Measurements from ENCODE around the gene PPP1R13L. TPM values are rescaled to one million over a fixed set of nuclear protein-coding genes. Genes with fewer than 3 reads are reported as not detected.

The PPP1R13L gene
- total and polyA plus RNA-seq, 2 donors (not counting 1 experiment from before 2014, with no cell fraction given): 3.0 to 5.8 TPM

DNA sequence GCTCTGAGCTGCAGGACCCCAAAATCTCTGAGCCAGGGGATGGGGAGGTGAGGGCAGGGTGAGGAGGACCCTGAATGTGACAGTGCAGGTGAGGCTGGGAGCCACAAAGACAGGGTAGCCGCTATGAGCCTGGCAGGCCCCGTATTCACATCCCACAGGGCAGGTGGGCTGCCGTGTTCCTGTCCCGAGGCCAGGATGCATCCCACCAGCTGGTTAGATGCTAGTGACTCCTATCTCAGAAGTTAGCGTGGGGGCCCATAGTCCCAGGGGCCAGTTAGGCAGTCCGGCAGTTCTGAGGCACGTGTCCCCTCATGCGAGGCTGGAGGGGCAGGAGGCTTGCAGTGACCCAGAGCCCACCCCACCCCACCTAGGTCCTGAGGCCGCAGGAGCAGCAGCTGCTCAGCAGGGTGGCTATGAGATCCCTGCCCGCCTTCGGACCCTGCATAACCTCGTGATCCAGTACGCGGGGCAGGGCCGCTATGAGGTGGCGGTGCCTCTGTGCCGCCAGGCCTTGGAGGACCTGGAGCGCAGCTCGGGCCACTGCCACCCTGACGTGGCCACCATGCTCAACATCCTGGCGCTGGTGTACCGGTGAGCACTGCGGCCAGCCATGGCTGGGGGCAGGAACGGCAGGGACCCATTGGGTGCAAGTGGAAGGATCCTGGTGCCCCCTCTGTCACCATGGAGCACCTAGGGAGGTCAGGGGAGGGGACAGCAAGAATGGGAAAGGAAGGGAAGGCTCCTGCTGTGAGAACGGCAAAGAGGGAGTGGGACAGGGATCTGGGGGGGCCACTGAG lies 57.1 kb downstream of the PPP1R13L start:
- no peak overlapping the region for H3K9ac ChIP-seq (ENCODE audit: insufficient read depth, low read length)
- no peak overlapping the region for H2AFZ ChIP-seq (ENCODE audit: low read length)
- no peaks in the 10 kb centered on the region for H4K20me1 ChIP-seq (ENCODE audit: control insufficient read depth, extremely low read depth, insufficient read depth, low read length)
- H3K4me1 ChIP-seq (ENCODE audit: control insufficient read depth, extremely low read depth, insufficient read depth, low read length): no peaks in the 10 kb centered on the region
- H3K27ac ChIP-seq (ENCODE audit: insufficient read depth, low read length): no peak overlapping the region
- no peak overlapping the region for H3K4me3 ChIP-seq (replicated peaks in 1 of 4; ENCODE audit: control extremely low read depth in 1 of 4, insufficient read depth in 1 of 4, low read depth in 3 of 4, low read length in 4 of 4)
- no peak for DNase-seq (ENCODE audit: low read depth in 2 of 2)
- peaks cover 15% of the 10 kb centered on the region for H3K36me3 ChIP-seq (ENCODE audit: control insufficient read depth, insufficient read depth, low read length)
- TF ChIP-seq CTCF (conservative IDR thresholded peaks at IDR 0.05 in 1 of 2, IDR thresholded peaks at IDR 0.05 in 1 of 2; ENCODE audit: low read depth in 1 of 2, low read length in 2 of 2) (no peak), EZH2 (IDR thresholded peaks at IDR 0.05; ENCODE audit: low read length, missing control alignments) (no peak)
- no peaks in the 10 kb centered on the region for H3K79me2 ChIP-seq (ENCODE audit: control insufficient read depth, insufficient read depth, low read length)
- no peaks in the 10 kb centered on the region for H3K9me3 ChIP-seq (ENCODE audit: control insufficient read depth, insufficient read depth, low read depth, low read length)
- no peak overlapping the region for H3K4me2 ChIP-seq (ENCODE audit: extremely low read depth, insufficient read depth, low read length)
- H3K27me3 ChIP-seq (ENCODE audit: control insufficient read depth, insufficient read depth, low read length): peaks cover 1% of the 10 kb centered on the region

DNA sequence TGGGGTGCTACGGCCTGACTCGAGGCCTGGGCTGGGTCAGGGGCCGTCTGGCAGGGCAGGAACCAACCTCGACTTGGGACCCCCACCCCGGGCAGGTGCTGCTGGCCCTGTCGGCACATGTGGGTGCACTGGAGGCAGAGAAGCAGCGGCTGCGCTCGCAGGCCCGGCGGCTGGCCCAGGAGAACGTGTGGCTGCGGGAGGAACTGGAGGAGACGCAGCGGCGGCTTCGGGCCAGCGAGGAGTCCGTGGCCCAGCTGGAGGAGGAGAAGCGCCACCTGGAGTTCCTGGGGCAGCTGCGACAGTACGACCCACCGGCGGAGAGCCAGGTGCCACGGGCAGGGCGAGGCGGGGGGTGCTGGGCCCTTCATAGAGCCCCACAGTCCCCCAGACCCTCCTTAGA lies 58.4 kb downstream of the PPP1R13L start:
- no peak for DNase-seq (ENCODE audit: low read depth in 2 of 2)
- H2AFZ ChIP-seq (ENCODE audit: low read length): no peak overlapping the region
- H3K36me3 ChIP-seq (ENCODE audit: control insufficient read depth, insufficient read depth, low read length): peaks cover 8% of the 10 kb centered on the region
- H3K4me3 ChIP-seq (replicated peaks in 1 of 4; ENCODE audit: control extremely low read depth in 1 of 4, insufficient read depth in 1 of 4, low read depth in 3 of 4, low read length in 4 of 4): no peak overlapping the region
- H3K4me1 ChIP-seq (ENCODE audit: control insufficient read depth, extremely low read depth, insufficient read depth, low read length): no peaks in the 10 kb centered on the region
- no peak for TF ChIP-seq EZH2 (IDR thresholded peaks at IDR 0.05; ENCODE audit: low read length, missing control alignments)
- TF ChIP-seq CTCF (conservative IDR thresholded peaks at IDR 0.05 in 1 of 2, IDR thresholded peaks at IDR 0.05 in 1 of 2; ENCODE audit: low read depth in 1 of 2, low read length in 2 of 2): no peak
- H3K9me3 ChIP-seq (ENCODE audit: control insufficient read depth, insufficient read depth, low read depth, low read length): no peaks in the 10 kb centered on the region
- H3K27me3 ChIP-seq (ENCODE audit: control insufficient read depth, insufficient read depth, low read length): peaks cover 9% of the 10 kb centered on the region
- H3K27ac ChIP-seq (ENCODE audit: insufficient read depth, low read length): no peak overlapping the region
- no peaks in the 10 kb centered on the region for H3K79me2 ChIP-seq (ENCODE audit: control insufficient read depth, insufficient read depth, low read length)
- H3K4me2 ChIP-seq (ENCODE audit: extremely low read depth, insufficient read depth, low read length): no peak overlapping the region
- no peak overlapping the region for H3K9ac ChIP-seq (ENCODE audit: insufficient read depth, low read length)
- no peaks in the 10 kb centered on the region for H4K20me1 ChIP-seq (ENCODE audit: control insufficient read depth, extremely low read depth, insufficient read depth, low read length)

DNA sequence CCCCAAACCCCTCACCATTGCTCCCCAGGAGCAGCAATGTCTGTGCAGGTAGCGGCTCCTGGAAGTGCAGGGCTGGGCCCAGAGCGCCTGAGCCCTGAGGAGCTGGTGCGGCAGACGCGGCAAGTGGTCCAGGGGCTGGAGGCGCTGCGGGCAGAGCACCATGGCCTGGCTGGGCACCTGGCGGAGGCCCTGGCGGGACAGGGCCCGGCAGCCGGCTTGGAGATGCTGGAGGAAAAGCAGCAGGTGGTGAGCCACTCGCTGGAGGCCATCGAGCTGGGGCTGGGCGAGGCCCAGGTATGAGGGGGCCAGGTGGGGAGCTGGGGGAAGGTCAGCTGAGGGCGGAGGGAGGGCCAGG lies 59.4 kb downstream of the PPP1R13L start:
- Histone ChIP-seq H3K9ac (ENCODE audit: insufficient read depth, low read length) (no peak overlapping the region), H4K20me1 (ENCODE audit: control insufficient read depth, extremely low read depth, insufficient read depth, low read length) (no peaks in the 10 kb centered on the region), H3K79me2 (ENCODE audit: control insufficient read depth, insufficient read depth, low read length) (no peaks in the 10 kb centered on the region), H3K27ac (ENCODE audit: insufficient read depth, low read length) (no peak overlapping the region), H3K9me3 (ENCODE audit: control insufficient read depth, insufficient read depth, low read depth, low read length) (no peaks in the 10 kb centered on the region), H3K36me3 (ENCODE audit: control insufficient read depth, insufficient read depth, low read length) (peaks cover 4% of the 10 kb centered on the region), H2AFZ (ENCODE audit: low read length) (no peak overlapping the region), H3K4me3 (replicated peaks in 1 of 4; ENCODE audit: control extremely low read depth in 1 of 4, insufficient read depth in 1 of 4, low read depth in 3 of 4, low read length in 4 of 4) (no peak overlapping the region), H3K4me1 (ENCODE audit: control insufficient read depth, extremely low read depth, insufficient read depth, low read length) (no peaks in the 10 kb centered on the region), H3K4me2 (ENCODE audit: extremely low read depth, insufficient read depth, low read length) (no peak overlapping the region), H3K27me3 (ENCODE audit: control insufficient read depth, insufficient read depth, low read length) (peaks cover 9% of the 10 kb centered on the region)
- DNase-seq (ENCODE audit: low read depth in 2 of 2): no peak
- no peak for TF ChIP-seq EZH2 (IDR thresholded peaks at IDR 0.05; ENCODE audit: low read length, missing control alignments)
- TF ChIP-seq CTCF (conservative IDR thresholded peaks at IDR 0.05 in 1 of 2, IDR thresholded peaks at IDR 0.05 in 1 of 2; ENCODE audit: low read depth in 1 of 2, low read length in 2 of 2): no peak
